Osteoblast (primary cell): ENCODE results near the gene HARBI1. TPM values are rescaled to one million over a fixed set of nuclear protein-coding genes. Genes with fewer than 3 reads are reported as not detected.

Source experiments
- DNase-seq: peaks from one replicate; pipeline ENCODE4 v3.0.0; 2011; ENCODE audit warnings: low spot score, mixed read lengths; ENCODE audit not compliant: insufficient read length; ENCODE audit errors: missing footprints
- H2AFZ ChIP-seq: 2 replicates; pipeline ENCODE4 v1.6.0; 2011; ENCODE audit warnings: mild to moderate bottlenecking, low read length
- H3K27ac ChIP-seq: 2 replicates; pipeline ENCODE4 v1.5.1; 2011; ENCODE audit warnings: mild to moderate bottlenecking, low read depth, low read length, moderate library complexity
- H3K27me3 ChIP-seq: 2 replicates; pipeline ENCODE4 v1.6.0; 2012; ENCODE audit warnings: mild to moderate bottlenecking, control low read depth, inconsistent platforms, low read length, moderate library complexity; ENCODE audit not compliant: insufficient read depth
- H3K36me3 ChIP-seq: 2 replicates; pipeline ENCODE4 v1.5.1; 2011; ENCODE audit warnings: mild to moderate bottlenecking, low read length, control low read depth, moderate library complexity; ENCODE audit not compliant: insufficient read depth
- H3K4me1 ChIP-seq: 2 replicates; pipeline ENCODE4 v1.5.1; 2011; ENCODE audit warnings: mild to moderate bottlenecking, low read length, control low read depth, moderate library complexity; ENCODE audit not compliant: insufficient read depth
- H3K4me2 ChIP-seq: 2 replicates; pipeline ENCODE4 v1.6.0; 2011; ENCODE audit warnings: mild to moderate bottlenecking, low read length; ENCODE audit not compliant: insufficient read depth
- H3K4me3 ChIP-seq: fragments of 200-600 bp; sonication (generic); 3 replicates; pipeline ENCODE4 v1.5.1; 2012; ENCODE audit warnings: mild to moderate bottlenecking, low read length, inconsistent platforms; ENCODE audit not compliant: insufficient read depth
- H3K79me2 ChIP-seq: 2 replicates; pipeline ENCODE4 v1.6.0; 2012; ENCODE audit warnings: mild to moderate bottlenecking, low read length, control low read depth, inconsistent platforms; ENCODE audit not compliant: insufficient read depth
- H3K9me3 ChIP-seq: 2 replicates; pipeline ENCODE4 v1.5.1; 2011; ENCODE audit warnings: low read depth, low read length, control low read depth
- H4K20me1 ChIP-seq: 2 replicates; pipeline ENCODE4 v1.6.0; 2012; ENCODE audit warnings: mild to moderate bottlenecking, low read length, control low read depth; ENCODE audit not compliant: insufficient read depth
- CTCF ChIP-seq: IDR thresholded peaks from 2 replicates; pipeline ENCODE4 v1.5.1; 2011; ENCODE audit warnings: mild to moderate bottlenecking, low read depth, low read length, moderate library complexity; ENCODE audit errors: extremely low read depth
- total RNA-seq: library from RNA; depleted of rRNA; stranded (reverse); fragments of >200 nt; gene quantifications from 2 replicates; pipeline ENCODE4 v1.2.3, GENCODE V29; 2012

HARBI1 gene
- total RNA-seq, 1 donor = 5.8 TPM

- Histone ChIP-seq H3K36me3 (no peaks in the 10 kb centered on the region), H3K79me2 (peaks cover 11% of the 10 kb centered on the region), H3K27ac (no peak overlapping the region), H3K4me1 (peaks cover 15% of the 10 kb centered on the region), H4K20me1 (peaks cover 5% of the 10 kb centered on the region), H3K4me2 (no peak overlapping the region), H3K27me3 (no peaks in the 10 kb centered on the region), H2AFZ (no peak overlapping the region), H3K9me3 (no peaks in the 10 kb centered on the region), H3K4me3 (no peak overlapping the region)
- peak; percentile 54 for DNase-seq
- no peak for TF ChIP-seq CTCF
These were observed 19.3 kb downstream of the HARBI1 start for GRCh38 chr11:46597609-46598219.

GRCh38 chr11:46597155-46597554 lies 19.9 kb downstream of the HARBI1 start:
- Histone ChIP-seq H3K27ac (no peak overlapping the region), H3K4me2 (no peak overlapping the region)

GRCh38 chr11:46594785-46595184 lies 22.2 kb downstream of the HARBI1 start:
- Histone ChIP-seq H3K4me2 (peak overlapping the region; percentile 74), H3K9me3 (no peaks in the 10 kb centered on the region), H3K36me3 (no peaks in the 10 kb centered on the region), H2AFZ (peak overlapping the region; percentile 93), H3K27me3 (no peaks in the 10 kb centered on the region), H3K27ac (peak overlapping the region; percentile 46), H3K4me3 (no peak overlapping the region), H3K4me1 (peaks cover 21% of the 10 kb centered on the region), H3K79me2 (peaks cover 39% of the 10 kb centered on the region), H4K20me1 (peaks cover 25% of the 10 kb centered on the region)
- no peak for DNase-seq
- TF ChIP-seq CTCF = no peak

More at GRCh38 chr11:46597155-46597554, 19.9 kb downstream of the HARBI1 start:
- H3K4me1 ChIP-seq = peaks cover 19% of the 10 kb centered on the region
- no peak overlapping the region for H2AFZ ChIP-seq
- H3K27me3 ChIP-seq = no peaks in the 10 kb centered on the region
- H4K20me1 ChIP-seq = peaks cover 8% of the 10 kb centered on the region
- H3K4me3 ChIP-seq = no peak overlapping the region
- H3K9me3 ChIP-seq = no peaks in the 10 kb centered on the region
- TF ChIP-seq CTCF = no peak
- no peak for DNase-seq
- peaks cover 16% of the 10 kb centered on the region for H3K79me2 ChIP-seq
- no peaks in the 10 kb centered on the region for H3K36me3 ChIP-seq

- no peaks in the 10 kb centered on the region for H3K27me3 ChIP-seq
- DNase-seq = peak; percentile 49
- H3K4me3 ChIP-seq = peak overlapping the region; percentile 95
- H3K4me2 ChIP-seq = peak overlapping the region; percentile 74
- peaks cover 29% of the 10 kb centered on the region for H4K20me1 ChIP-seq
- no peaks in the 10 kb centered on the region for H3K36me3 ChIP-seq
- peak overlapping the region; percentile 46 for H3K27ac ChIP-seq
- H2AFZ ChIP-seq = peak overlapping the region; percentile 93
- peaks cover 44% of the 10 kb centered on the region for H3K79me2 ChIP-seq
- no peaks in the 10 kb centered on the region for H3K9me3 ChIP-seq
- peaks cover 21% of the 10 kb centered on the region for H3K4me1 ChIP-seq
- no peak for TF ChIP-seq CTCF
These were observed 22.7 kb downstream of the HARBI1 start for GRCh38 chr11:46594374-46594700.
